DOHH2 (cell line): ENCODE data around the gene KIF21B.

Experiments used
- CTCF ChIP-seq: fragments of 200-600 bp; sonication (generic); IDR thresholded peaks from one replicate; pipeline ENCODE4 v1.5.1; 2014; ENCODE audit warnings: antibody characterized with exemption, mild to moderate bottlenecking, low read depth, low read length; ENCODE audit not compliant: poor library complexity, severe bottlenecking
- EZH2phosphoT487 ChIP-seq: fragments of 200-600 bp; sonication (generic); IDR thresholded peaks from 2 replicates; pipeline ENCODE4 v1.6.1; 2017; ENCODE audit warnings: borderline replicate concordance, mild to moderate bottlenecking, antibody characterized with exemption, low read length, moderate library complexity, mixed read lengths

GRCh38 chr1:201044119-201044518 lies 20.6 kb upstream of the KIF21B start:
- TF ChIP-seq CTCF: no peak
- TF ChIP-seq EZH2phosphoT487: no peak
